ENCODE data around the gene BAZ2B. TPM values are rescaled to one million over a fixed set of nuclear protein-coding genes. Genes with fewer than 3 reads are reported as not detected.
A peak's percentile ranks its signal among the peaks of the same experiment; 100 is the strongest.

BAZ2B gene
- total and polyA plus RNA-seq, 2 experiments from 2014 or later: 51.7 to 62.9 TPM

DNA sequence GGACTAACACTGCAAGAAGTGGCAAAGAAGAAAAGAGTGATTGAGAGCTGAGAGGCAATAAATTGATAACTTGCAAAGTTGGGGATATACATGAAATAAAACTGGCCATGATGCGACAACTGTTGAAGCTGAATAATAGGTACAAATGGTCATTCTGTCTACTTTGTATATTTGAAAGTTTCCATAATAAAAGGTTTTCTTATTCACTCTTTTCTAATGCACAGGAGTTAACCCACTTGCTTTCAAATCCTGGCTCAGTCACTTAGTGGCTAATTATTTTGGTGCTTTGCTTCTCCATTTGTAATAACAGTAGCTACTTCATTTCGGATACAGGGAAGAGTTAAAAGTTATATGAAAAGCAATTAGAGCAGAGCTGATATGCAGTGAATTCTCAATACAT, 170.1 kb downstream of the BAZ2B start:
- H3K36me3 Mint-ChIP-seq (ENCODE audit: low read depth): peaks cover 11% of the 10 kb centered on the region; the same call in 2 of the 3 replicates
- no peaks in the 10 kb centered on the region for H3K9me3 Mint-ChIP-seq
- no peak for TF ChIP-seq ZNF331 (CRISPR knock-in tag; IDR thresholded peaks at IDR 0.05; ENCODE audit: low read depth)
- TF ChIP-seq, protein P1, sequence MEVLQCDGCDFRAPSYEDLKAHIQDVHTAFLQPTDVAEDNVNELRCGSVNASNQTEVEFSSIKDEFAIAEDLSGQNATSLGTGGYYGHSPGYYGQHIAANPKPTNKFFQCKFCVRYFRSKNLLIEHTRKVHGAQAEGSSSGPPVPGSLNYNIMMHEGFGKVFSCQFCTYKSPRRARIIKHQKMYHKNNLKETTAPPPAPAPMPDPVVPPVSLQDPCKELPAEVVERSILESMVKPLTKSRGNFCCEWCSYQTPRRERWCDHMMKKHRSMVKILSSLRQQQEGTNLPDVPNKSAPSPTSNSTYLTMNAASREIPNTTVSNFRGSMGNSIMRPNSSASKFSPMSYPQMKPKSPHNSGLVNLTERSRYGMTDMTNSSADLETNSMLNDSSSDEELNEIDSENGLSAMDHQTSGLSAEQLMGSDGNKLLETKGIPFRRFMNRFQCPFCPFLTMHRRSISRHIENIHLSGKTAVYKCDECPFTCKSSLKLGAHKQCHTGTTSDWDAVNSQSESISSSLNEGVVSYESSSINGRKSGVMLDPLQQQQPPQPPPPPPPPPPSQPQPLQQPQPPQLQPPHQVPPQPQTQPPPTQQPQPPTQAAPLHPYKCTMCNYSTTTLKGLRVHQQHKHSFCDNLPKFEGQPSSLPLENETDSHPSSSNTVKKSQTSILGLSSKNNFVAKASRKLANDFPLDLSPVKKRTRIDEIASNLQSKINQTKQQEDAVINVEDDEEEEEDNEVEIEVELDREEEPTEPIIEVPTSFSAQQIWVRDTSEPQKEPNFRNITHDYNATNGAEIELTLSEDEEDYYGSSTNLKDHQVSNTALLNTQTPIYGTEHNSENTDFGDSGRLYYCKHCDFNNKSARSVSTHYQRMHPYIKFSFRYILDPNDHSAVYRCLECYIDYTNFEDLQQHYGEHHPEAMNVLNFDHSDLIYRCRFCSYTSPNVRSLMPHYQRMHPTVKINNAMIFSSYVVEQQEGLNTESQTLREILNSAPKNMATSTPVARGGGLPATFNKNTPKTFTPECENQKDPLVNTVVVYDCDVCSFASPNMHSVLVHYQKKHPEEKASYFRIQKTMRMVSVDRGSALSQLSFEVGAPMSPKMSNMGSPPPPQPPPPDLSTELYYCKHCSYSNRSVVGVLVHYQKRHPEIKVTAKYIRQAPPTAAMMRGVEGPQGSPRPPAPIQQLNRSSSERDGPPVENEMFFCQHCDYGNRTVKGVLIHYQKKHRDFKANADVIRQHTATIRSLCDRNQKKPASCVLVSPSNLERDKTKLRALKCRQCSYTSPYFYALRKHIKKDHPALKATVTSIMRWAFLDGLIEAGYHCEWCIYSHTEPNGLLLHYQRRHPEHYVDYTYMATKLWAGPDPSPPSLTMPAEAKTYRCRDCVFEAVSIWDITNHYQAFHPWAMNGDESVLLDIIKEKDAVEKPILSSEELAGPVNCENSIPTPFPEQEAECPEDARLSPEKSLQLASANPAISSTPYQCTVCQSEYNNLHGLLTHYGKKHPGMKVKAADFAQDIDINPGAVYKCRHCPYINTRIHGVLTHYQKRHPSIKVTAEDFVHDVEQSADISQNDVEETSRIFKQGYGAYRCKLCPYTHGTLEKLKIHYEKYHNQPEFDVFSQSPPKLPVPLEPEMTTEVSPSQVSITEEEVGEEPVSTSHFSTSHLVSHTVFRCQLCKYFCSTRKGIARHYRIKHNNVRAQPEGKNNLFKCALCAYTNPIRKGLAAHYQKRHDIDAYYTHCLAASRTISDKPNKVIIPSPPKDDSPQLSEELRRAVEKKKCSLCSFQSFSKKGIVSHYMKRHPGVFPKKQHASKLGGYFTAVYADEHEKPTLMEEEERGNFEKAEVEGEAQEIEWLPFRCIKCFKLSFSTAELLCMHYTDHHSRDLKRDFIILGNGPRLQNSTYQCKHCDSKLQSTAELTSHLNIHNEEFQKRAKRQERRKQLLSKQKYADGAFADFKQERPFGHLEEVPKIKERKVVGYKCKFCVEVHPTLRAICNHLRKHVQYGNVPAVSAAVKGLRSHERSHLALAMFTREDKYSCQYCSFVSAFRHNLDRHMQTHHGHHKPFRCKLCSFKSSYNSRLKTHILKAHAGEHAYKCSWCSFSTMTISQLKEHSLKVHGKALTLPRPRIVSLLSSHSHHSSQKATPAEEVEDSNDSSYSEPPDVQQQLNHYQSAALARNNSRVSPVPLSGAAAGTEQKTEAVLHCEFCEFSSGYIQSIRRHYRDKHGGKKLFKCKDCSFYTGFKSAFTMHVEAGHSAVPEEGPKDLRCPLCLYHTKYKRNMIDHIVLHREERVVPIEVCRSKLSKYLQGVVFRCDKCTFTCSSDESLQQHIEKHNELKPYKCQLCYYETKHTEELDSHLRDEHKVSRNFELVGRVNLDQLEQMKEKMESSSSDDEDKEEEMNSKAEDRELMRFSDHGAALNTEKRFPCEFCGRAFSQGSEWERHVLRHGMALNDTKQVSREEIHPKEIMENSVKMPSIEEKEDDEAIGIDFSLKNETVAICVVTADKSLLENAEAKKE (CRISPR knock-in tag; IDR thresholded peaks at IDR 0.05): no peak
- TF ChIP-seq, protein P2, sequence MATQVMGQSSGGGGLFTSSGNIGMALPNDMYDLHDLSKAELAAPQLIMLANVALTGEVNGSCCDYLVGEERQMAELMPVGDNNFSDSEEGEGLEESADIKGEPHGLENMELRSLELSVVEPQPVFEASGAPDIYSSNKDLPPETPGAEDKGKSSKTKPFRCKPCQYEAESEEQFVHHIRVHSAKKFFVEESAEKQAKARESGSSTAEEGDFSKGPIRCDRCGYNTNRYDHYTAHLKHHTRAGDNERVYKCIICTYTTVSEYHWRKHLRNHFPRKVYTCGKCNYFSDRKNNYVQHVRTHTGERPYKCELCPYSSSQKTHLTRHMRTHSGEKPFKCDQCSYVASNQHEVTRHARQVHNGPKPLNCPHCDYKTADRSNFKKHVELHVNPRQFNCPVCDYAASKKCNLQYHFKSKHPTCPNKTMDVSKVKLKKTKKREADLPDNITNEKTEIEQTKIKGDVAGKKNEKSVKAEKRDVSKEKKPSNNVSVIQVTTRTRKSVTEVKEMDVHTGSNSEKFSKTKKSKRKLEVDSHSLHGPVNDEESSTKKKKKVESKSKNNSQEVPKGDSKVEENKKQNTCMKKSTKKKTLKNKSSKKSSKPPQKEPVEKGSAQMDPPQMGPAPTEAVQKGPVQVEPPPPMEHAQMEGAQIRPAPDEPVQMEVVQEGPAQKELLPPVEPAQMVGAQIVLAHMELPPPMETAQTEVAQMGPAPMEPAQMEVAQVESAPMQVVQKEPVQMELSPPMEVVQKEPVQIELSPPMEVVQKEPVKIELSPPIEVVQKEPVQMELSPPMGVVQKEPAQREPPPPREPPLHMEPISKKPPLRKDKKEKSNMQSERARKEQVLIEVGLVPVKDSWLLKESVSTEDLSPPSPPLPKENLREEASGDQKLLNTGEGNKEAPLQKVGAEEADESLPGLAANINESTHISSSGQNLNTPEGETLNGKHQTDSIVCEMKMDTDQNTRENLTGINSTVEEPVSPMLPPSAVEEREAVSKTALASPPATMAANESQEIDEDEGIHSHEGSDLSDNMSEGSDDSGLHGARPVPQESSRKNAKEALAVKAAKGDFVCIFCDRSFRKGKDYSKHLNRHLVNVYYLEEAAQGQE (IDR thresholded peaks at IDR 0.05; ENCODE audit: unreplicated experiment): no peak
- no peak overlapping the region for H3K4me3 ChIP-seq
- peaks cover 7% of the 10 kb centered on the region; the same call in 1 of the 2 replicates for H3K36me3 ChIP-seq (ENCODE audit: insufficient read depth)
- H3K27ac ChIP-seq (ENCODE audit: low read depth): peak overlapping the region; percentile 56; the same call in 1 of the 2 replicates
- ATAC-seq (no peak), DNase-seq (ENCODE audit: low spot score) (peak; percentile 14)
- no peaks in the 10 kb centered on the region for H3K27me3 Mint-ChIP-seq (ENCODE audit: insufficient read depth, low read depth, poor library complexity)
- H3K4me2 ChIP-seq: peak overlapping the region; percentile 37
- H3K4me1 ChIP-seq (ENCODE audit: insufficient read depth): peaks cover 19% of the 10 kb centered on the region
- no peak overlapping the region for H3K4me3 Mint-ChIP-seq
- H3K27ac Mint-ChIP-seq: no peak overlapping the region; the same call in 1 of the 2 replicates
- no peaks in the 10 kb centered on the region for H3K79me2 ChIP-seq (replicated peaks; ENCODE audit: insufficient read depth)
- peaks cover 21% of the 10 kb centered on the region for H3K4me1 Mint-ChIP-seq
- H2AFZ ChIP-seq: no peak overlapping the region
- H3K27me3 ChIP-seq (ENCODE audit: insufficient read depth): no peaks in the 10 kb centered on the region
- H3F3A ChIP-seq (replicated peaks; ENCODE audit: low read depth): no peaks in the 10 kb centered on the region
- no peaks in the 10 kb centered on the region for H3K9me2 ChIP-seq (ENCODE audit: insufficient read depth)
- no peaks in the 10 kb centered on the region; the same call in 1 of the 2 replicates for H4K20me1 ChIP-seq (replicated peaks; ENCODE audit: insufficient read depth)

Measured in GM23338 (cell line).